SIG-M5 (cell line): ENCODE results near the gene DDX49.
"Not testable (repeated sequence)": the region's sequence is repeated elsewhere in the genome, so short reads cannot be mapped to it uniquely, and the experiment has no call there.

Source experiments
- DNase-seq: peaks from one replicate; lab custom pipeline; 2025; lab: John Stamatoyannopoulos, UW

Gene DDX49

DNA sequence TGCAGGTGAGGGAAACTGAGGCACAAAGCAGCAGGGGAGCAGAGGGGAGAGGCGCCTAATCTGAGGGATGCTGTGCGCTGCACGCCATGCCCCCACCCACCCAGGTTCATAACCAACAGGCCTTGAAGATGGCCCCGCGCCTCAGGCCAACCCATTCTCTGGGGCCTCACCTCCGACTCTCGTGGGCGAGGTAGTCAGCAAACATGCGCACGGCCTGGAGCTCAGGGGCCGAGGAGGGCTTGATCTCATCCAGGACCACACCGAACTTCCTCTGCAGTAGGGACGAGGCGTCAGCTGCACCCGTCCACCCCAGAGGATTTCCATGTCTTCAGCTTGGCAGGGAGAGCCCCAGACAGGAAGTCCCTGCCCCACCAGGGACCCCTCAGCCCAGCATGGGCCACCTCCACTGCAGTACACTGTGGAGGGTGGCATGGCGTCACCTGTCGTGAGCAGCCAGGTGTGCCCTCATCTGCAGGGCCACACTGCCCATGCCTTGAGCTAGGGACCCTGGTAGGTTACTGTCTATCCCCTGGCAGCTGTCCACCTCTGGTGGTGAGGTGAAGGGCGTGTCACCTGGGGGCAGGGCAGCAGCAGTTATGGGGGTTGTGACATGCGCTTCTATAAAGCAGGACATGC is 8.6 kb upstream of the DDX49 start:
- DNase-seq = no peak

DNA sequence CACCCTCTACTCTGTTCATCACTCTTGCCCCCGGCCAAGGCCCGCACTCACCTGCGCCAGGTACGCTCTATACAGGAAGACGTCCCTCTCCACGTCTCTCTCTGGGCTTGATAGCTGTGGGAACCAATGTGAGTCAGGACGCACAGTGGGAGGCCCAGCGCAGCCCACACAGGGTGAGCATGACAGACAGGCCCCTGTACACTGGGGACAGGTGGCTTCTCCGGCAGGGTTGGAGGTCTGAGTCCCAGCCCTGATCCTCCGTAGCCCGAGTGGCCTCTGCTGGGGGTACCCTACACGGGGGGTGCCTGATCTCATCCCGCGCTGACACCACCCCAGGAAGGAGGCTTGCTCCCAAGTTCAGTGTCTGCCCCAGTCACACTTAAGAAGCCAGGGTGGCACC is 6.6 kb upstream of the DDX49 start:
- DNase-seq = no peak

DNA sequence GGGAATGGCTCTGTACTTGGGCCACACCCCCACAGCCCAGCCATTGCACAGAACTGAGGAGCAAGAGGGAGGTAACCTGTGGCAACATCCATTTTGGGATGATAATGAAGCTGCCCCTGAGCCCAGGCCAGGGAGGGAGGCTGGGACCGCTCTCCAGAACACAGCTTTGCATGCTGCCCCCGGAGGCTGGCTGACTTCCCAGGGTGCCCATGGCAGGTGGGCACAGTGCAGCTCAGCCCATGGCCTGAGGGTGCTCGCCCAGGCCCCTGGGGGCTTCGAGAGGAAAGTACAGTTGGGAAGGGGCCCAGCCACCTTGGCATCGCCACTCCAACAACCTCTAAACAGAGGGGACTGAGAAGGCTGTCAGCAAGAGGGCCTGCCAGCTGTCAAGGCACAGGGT is 6.0 kb upstream of the DDX49 start:
- no peak for DNase-seq

GRCh38 chr19:18915639-18916038 is 3.9 kb upstream of the DDX49 start:
- DNase-seq = no peak

GRCh38 chr19:18917593-18917992 is 1.9 kb upstream of the DDX49 start:
- not testable (repeated sequence) for DNase-seq

- no peak for DNase-seq
Observed at GRCh38 chr19:18919900-18920214, 342 bp downstream of the DDX49 start.

DNA sequence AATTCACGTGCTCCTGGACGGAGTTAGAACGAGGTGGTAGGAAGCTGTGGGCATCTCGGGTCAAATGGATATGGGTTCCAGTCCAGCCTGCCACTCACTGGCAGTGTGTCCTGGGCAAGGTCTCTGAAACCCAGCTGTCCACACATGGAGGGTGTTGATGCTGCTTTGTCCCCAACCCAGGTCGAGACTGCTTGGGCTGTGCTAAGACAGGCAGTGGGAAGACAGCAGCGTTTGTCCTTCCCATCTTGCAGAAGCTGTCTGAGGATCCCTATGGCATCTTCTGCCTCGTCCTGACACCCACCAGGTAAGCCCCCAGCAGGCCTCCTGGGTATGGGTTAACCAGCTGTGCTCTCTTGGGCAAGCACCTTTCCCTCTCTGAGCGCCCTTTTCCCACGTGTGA is 885 bp downstream of the DDX49 start:
- no peak for DNase-seq

GRCh38 chr19:18921593-18921992 is 2.1 kb downstream of the DDX49 start:
- no peak for DNase-seq

DNA sequence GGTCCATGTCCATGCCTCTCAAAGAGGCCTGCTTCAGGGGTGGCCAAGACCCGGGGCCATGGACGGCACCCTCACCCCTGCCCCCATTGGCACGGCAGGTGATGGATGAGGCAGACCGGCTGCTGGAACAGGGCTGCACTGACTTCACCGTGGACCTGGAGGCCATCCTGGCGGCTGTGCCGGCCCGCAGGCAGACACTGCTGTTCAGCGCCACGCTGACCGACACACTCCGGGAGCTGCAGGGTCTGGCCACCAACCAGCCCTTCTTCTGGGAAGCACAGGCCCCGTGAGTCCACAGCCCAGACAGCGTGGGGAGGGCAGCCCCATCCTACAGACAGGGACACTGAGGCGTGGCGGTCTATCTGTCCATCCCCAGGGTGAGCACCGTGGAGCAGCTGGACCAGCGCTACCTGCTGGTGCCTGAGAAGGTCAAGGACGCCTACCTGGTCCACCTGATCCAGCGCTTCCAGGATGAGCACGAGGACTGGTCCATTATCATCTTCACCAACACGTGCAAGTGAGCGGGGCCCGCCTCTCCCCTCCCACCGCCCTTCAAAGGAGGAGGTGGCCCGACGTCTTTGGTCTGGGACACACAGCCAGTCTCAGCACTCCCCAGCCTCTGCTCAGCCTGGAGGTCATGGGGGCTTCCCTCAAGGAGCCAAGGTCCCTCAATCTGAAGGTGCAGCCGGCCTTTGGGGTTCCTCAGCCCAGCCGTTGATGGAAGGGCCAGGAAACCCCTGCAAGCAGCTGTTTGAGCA is 2.9 kb downstream of the DDX49 start:
- no peak for DNase-seq

DNA sequence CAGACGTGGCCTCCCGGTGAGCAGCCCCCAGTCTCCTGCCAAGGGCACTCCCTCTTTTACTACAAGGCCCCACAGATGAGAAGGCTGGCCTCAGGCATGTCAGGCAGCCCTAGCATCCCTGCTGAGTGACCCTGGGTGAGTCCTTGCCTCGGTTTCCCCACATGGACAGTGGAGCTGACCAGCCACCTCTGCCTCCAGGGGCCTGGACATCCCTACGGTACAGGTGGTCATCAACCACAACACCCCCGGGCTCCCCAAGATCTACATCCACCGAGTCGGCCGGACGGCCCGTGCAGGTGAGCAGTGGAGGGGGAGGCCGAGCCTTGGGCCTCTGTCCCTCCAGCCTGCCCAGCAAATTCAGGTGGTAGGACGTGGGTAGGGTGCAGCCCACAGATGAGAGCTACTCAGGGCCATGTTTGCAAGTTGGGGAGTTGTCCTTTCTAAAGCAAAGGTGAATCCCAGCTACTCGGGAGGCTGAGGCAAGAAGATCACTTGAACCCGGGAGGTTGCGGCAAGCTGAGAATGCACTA is 5.2 kb downstream of the DDX49 start:
- no peak for DNase-seq

GRCh38 chr19:18928018-18928805 is 8.7 kb downstream of the DDX49 start:
- DNase-seq = no peak

DNA sequence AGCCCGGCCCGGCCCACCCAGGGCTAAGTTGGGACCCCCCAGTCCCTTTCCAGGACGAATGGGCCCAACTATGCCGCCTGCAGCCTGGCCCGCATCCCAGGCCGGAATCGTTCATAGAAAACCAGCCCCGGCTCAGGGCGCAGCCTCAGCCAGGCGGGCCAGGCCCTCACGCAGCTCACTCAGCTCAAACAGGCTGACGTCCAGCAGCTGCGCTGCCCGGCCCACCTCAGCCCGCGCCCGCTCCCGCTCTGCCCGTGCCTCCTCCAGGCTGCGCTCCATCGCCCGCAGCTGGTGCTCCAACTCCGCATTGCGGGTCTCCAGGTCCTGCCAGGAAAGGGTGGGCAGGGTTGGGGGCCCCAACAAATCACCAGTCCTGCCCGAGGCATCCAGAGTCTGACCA is 9.8 kb downstream of the DDX49 start:
- DNase-seq = no peak

GRCh38 chr19:18931316-18932162 is 12.0 kb downstream of the DDX49 start:
- DNase-seq = no peak

- no peak for DNase-seq
Observed at GRCh38 chr19:18932216-18932841, 12.8 kb downstream of the DDX49 start.

DNA sequence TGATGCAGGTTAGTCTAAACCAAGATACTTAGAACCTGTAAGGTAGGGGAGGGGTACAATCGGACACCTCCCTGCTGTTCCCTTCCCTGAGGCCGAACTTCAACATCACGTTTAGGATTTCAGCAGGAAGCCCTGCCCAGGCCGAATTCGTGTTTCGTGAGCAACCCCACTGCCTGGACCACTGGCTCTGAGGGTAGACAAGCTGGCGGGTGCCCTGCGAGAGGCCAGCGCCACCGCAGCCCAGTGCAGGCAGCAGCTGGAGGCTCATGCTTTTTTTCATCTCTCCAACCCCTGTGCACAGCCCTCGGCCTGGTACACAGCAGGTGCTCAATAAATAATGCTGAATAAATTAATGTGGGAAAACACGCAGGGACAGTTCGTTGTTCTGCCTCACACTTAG is 13.8 kb downstream of the DDX49 start:
- no peak for DNase-seq

GRCh38 chr19:18939163-18939562 is 19.6 kb downstream of the DDX49 start:
- DNase-seq = no peak

GRCh38 chr19:18939922-18940768 is 20.6 kb downstream of the DDX49 start:
- DNase-seq = no peak

DNA sequence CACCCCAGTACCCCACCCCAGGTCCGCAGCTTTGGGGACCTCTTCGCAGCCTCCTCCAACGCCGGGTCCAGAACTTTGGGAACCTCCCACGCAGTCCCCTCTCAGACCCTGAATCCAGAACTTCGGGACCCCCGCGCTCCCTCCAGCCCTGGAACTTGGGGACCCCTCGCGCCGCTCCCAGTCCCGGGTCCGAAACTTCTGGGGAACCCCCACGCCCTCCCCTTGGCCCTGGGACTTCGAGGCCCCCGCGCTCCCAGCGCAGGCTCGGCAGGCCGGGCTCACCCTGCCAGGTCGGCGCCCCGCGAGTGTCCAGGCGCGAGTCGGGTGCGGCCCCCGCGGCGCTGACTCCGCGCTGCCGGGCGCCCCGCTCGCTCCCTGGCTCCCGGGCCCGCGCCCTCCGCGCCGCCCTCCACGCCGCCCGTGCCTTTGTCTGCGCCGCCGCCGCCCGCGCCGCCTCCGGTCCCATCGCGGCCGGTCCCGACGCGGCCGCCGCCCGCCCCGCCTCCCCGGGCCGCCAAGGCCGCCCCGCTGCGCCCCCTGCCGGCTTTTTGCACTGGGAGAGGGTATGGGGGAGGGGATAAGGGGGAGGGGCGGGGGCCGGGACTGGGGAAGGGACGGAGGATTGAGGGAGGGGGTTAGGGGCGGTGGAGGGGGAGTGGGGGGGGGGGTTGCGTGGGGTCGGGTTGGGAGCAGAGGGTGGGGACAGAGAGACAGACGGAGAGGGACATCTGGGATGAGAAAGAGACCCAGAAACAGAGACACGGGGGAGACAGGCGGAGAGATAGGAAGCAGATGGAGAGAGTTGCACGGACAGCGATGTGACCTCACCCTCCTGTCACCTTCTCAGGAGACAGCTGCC is 21.5 kb downstream of the DDX49 start, which contains the start of gene HOMER3:
Gene HOMER3, minus strand, starts transcription at position 449 of the 859 bp plus-strand sequence. CDS start 2,235 bp downstream, outside the sequence.
- no peak for DNase-seq

DNA sequence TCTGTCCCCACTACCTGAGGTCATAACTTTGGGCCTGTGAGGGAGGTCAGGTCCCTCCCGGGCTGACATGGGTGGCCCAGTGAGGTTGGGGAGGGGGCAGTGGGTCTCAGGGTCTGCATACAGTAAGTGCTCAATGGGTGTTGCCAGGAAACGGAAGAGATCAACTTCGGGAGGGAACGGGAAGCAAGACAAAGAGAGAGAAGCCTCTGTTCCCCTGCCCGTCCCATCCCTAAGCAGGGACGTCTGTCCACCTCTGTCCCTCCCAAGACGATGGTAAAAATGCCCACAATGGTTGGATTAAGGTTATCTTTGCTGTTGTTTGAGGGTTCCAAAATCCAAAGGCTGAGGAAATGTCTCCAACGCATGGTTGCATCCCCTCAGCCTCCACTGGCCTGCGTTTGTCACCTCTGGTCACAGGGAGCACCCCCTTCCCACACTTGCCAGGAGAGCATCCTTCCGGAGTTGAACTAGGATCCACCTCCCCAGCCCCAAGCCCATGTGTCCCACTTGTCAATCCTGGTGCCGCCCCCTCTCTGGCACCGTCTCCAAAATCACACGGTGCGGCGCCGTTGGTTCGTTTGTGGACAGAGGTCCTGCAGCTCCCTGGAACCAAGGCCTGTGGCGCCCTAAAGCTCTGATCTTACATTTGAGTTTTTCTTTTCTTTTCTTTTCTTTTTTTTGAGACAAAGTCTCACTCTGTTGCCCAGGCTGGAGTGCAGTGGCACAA is 22.3 kb downstream of the DDX49 start:
- DNase-seq = no peak
